Keratinocyte (primary cell): ENCODE data around the gene DDX28. TPM values are rescaled to one million over a fixed set of nuclear protein-coding genes. Genes with fewer than 3 reads are reported as not detected.

Source experiments
- DNase-seq: peaks from one replicate; pipeline ENCODE4 v3.0.0-alpha.2; 2011; ENCODE audit warnings: low read depth, missing footprints, low spot score
- FAIRE-seq: peaks from 2 replicates; lab custom pipeline; 2011; peaks lifted over from hg19 to GRCh38; lab: Jason Lieb, UNC
- H2AFZ ChIP-seq: 2 replicates; pipeline ENCODE4 v1.6.0; 2012; ENCODE audit warnings: low read length, control low read depth, inconsistent platforms; ENCODE audit not compliant: control insufficient read depth
- H3K27ac ChIP-seq: 2 replicates; pipeline ENCODE4 v1.5.1; 2011; ENCODE audit warnings: low read length; ENCODE audit not compliant: control insufficient read depth, insufficient read depth
- H3K27me3 ChIP-seq: 3 replicates; pipeline ENCODE4 v1.6.0; 2011; ENCODE audit warnings: low read length; ENCODE audit not compliant: control insufficient read depth, insufficient read depth; ENCODE audit errors: extremely low read depth
- H3K36me3 ChIP-seq, 2 experiments: 2 replicates in 1 of 2; 3 replicates in 1 of 2; pipeline ENCODE4 v1.5.1; 2011; ENCODE audit warnings: low read length in 2 of 2, mild to moderate bottlenecking in 1 of 2; ENCODE audit not compliant: control insufficient read depth in 2 of 2, insufficient read depth in 2 of 2; ENCODE audit errors: extremely low read depth in 1 of 2
- H3K4me1 ChIP-seq: 3 replicates; pipeline ENCODE4 v1.5.1; 2011; ENCODE audit warnings: low read length; ENCODE audit not compliant: control insufficient read depth, insufficient read depth; ENCODE audit errors: extremely low read depth
- H3K4me2 ChIP-seq: 3 replicates; pipeline ENCODE4 v1.6.0; 2011; ENCODE audit warnings: low read depth, low read length; ENCODE audit not compliant: control insufficient read depth, insufficient read depth; ENCODE audit errors: extremely low read depth
- H3K4me3 ChIP-seq, 3 experiments: fragments of 200-600 bp in 1 of 3; sonication (generic) in 1 of 3; 2 replicates in 2 of 3; 3 replicates in 1 of 3; pipeline ENCODE4 v1.5.1; 2011 to 2016; ENCODE audit warnings: low read length in 3 of 3, mild to moderate bottlenecking in 3 of 3, control low read depth in 2 of 3, inconsistent platforms in 1 of 3, low read depth in 1 of 3, mixed read lengths in 1 of 3, mixed run types in 1 of 3, moderate library complexity in 1 of 3; ENCODE audit not compliant: control insufficient read depth in 2 of 3, insufficient read depth in 2 of 3; ENCODE audit errors: extremely low read depth in 1 of 3
- H3K79me2 ChIP-seq: 2 replicates; pipeline ENCODE4 v1.6.0; 2012; ENCODE audit warnings: low read length; ENCODE audit not compliant: control insufficient read depth, insufficient read depth
- H3K9ac ChIP-seq: 3 replicates; pipeline ENCODE4 v1.6.0; 2011; ENCODE audit warnings: low read length; ENCODE audit not compliant: control insufficient read depth, insufficient read depth; ENCODE audit errors: extremely low read depth
- H3K9me1 ChIP-seq: 3 replicates; pipeline ENCODE4 v1.6.0; 2011; ENCODE audit warnings: low read length; ENCODE audit not compliant: control insufficient read depth, insufficient read depth; ENCODE audit errors: extremely low read depth
- H3K9me3 ChIP-seq: 2 replicates; pipeline ENCODE4 v1.5.1; 2012; ENCODE audit warnings: low read depth, low read length; ENCODE audit not compliant: control insufficient read depth
- H4K20me1 ChIP-seq: 3 replicates; pipeline ENCODE4 v1.6.0; 2011; ENCODE audit warnings: low read length; ENCODE audit not compliant: control insufficient read depth, insufficient read depth; ENCODE audit errors: extremely low read depth
- EZH2 ChIP-seq: IDR thresholded peaks from one replicate; pipeline ENCODE4 v1.6.1; 2012; ENCODE audit warnings: inconsistent platforms, mild to moderate bottlenecking, low read length, moderate library complexity
- dilution Hi-C: fragments of 300-500 bp; cut with MboI; formaldehyde crosslinking; loops from one replicate; pipeline ENCODE4 v1.7.0; 2020; ENCODE audit warnings: low sequenced_read_pairs; ENCODE audit not compliant: extremely low pct_ligation_motif_present
- polyA plus RNA-seq, 5 experiments: library from polyadenylated mRNA; depleted of rRNA in 3 of 5; stranded (reverse) in 3 of 5; stranded (forward) in 1 of 5; unstranded in 1 of 5; fragments of >200 nt; gene quantifications; 1 replicate in 1 of 5; 2 replicates in 3 of 5; 3 replicates in 1 of 5; pipeline versions ENCODE4 v1.2.1 to v1.2.3, GENCODE V29; 2011 to 2012; ENCODE audit warnings: missing spikeins in 2 of 5, low read depth in 1 of 5, low replicate concordance in 1 of 5
- TF ChIP-seq, protein P1 (sequence below), 3 experiments: IDR thresholded peaks in 1 of 3; conservative IDR thresholded peaks in 1 of 3; optimal IDR thresholded peaks in 1 of 3; 2 replicates in 2 of 3; 3 replicates in 1 of 3; pipeline versions ENCODE3 to v1.5.1; 2011; ENCODE audit warnings: low read length in 3 of 3, mild to moderate bottlenecking in 3 of 3, moderate library complexity in 2 of 3, control low read depth in 1 of 3, inconsistent platforms in 1 of 3; ENCODE audit not compliant: insufficient read depth in 2 of 3; ENCODE audit errors: extremely low read depth in 1 of 3

The DDX28 gene
- polyA plus RNA-seq, 1 donor (not counting 4 experiments of a cell fraction or from before 2014, with no cell fraction given) = 12.8 TPM

DNA sequence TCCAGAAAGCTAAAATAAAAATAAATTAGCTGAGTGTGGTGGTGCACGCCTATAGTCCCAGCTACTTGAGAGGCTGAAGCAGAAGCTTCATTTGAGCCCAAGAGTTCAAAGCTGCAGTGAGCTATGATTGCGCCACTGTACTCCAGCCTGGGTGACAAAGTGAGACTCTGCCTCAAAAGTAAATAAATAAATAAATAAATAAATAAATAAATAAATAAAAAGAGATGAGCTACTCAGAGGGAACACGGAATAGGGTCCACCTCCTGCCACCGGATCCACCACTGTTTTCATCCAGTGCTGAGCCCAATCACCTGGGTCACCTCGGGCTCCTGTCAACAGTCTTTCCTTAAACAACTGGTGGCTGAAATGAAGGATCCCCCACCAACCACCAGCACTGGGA, 36.1 kb downstream of the DDX28 start:
- H3K4me3 ChIP-seq = no peak overlapping the region
- no peaks in the 10 kb centered on the region for H3K36me3 ChIP-seq
- no peak for DNase-seq
- no peaks in the 10 kb centered on the region for H3K27me3 ChIP-seq
- H3K9ac ChIP-seq = no peak overlapping the region
- H2AFZ ChIP-seq = no peak overlapping the region
- TF ChIP-seq, protein P1, sequence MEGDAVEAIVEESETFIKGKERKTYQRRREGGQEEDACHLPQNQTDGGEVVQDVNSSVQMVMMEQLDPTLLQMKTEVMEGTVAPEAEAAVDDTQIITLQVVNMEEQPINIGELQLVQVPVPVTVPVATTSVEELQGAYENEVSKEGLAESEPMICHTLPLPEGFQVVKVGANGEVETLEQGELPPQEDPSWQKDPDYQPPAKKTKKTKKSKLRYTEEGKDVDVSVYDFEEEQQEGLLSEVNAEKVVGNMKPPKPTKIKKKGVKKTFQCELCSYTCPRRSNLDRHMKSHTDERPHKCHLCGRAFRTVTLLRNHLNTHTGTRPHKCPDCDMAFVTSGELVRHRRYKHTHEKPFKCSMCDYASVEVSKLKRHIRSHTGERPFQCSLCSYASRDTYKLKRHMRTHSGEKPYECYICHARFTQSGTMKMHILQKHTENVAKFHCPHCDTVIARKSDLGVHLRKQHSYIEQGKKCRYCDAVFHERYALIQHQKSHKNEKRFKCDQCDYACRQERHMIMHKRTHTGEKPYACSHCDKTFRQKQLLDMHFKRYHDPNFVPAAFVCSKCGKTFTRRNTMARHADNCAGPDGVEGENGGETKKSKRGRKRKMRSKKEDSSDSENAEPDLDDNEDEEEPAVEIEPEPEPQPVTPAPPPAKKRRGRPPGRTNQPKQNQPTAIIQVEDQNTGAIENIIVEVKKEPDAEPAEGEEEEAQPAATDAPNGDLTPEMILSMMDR (optimal IDR thresholded peaks at IDR 0.05 in 1 of 3, IDR thresholded peaks at IDR 0.05 in 1 of 3, conservative IDR thresholded peaks at IDR 0.05 in 1 of 3; ENCODE audit: extremely low read depth in 1 of 3, insufficient read depth in 2 of 3, low read length in 3 of 3) = no peak
- TF ChIP-seq EZH2 = no peak
- dilution Hi-C loops = no loop called here
- no peak for FAIRE-seq
- H4K20me1 ChIP-seq = no peaks in the 10 kb centered on the region
- no peaks in the 10 kb centered on the region for H3K9me1 ChIP-seq
- no peaks in the 10 kb centered on the region for H3K79me2 ChIP-seq
- H3K27ac ChIP-seq = no peak overlapping the region
- H3K9me3 ChIP-seq = no peaks in the 10 kb centered on the region
- no peak overlapping the region for H3K4me2 ChIP-seq
- peaks cover 24% of the 10 kb centered on the region for H3K4me1 ChIP-seq

DNA sequence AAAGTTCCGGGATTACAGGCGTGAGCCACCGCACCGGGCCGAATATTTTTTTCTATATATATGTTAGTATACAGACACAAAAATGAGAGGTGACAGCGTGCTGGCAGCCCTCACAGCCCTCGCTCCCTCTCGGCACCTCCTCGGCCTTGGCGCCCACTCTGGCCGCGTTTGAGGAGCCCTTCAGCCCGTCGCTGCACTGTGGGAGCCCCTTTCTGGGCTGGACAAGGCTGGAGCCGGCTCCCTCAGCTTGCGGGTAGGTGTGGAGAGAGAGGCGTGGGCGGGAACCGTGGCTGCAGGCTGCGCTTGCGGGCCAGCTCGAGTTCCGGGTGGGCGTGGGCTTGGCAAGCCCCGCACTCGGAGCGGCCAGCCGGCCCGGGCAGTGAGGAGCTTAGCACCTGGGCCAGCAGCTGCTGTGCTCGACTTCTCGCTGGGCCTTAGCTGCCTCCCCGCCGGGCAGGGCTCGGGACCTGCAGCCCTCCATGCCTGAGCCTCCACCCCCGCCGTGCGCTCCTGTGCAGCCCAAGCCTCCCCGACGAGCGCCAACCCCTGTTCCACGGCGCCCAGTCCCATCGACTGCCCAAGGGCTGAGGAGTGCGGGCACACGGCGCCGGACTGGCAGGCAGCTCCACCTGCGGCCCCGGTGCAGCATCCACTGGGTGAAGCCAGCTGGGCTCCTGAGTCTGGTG, 40.9 kb downstream of the DDX28 start:
- DNase-seq = no peak
- peaks cover 14% of the 10 kb centered on the region for H3K27me3 ChIP-seq
- no peaks in the 10 kb centered on the region for H3K36me3 ChIP-seq
- TF ChIP-seq EZH2 = no peak
- TF ChIP-seq, protein P1 (optimal IDR thresholded peaks at IDR 0.05 in 1 of 3, IDR thresholded peaks at IDR 0.05 in 1 of 3, conservative IDR thresholded peaks at IDR 0.05 in 1 of 3; ENCODE audit: extremely low read depth in 1 of 3, insufficient read depth in 2 of 3, low read length in 3 of 3) = no peak
- H3K79me2 ChIP-seq = no peaks in the 10 kb centered on the region
- H3K9ac ChIP-seq = no peak overlapping the region
- no peak overlapping the region for H3K27ac ChIP-seq
- dilution Hi-C loops = no loop called here
- H4K20me1 ChIP-seq = peaks cover 2% of the 10 kb centered on the region
- no peak for FAIRE-seq
- peaks cover 13% of the 10 kb centered on the region for H3K4me1 ChIP-seq
- no peaks in the 10 kb centered on the region for H3K9me3 ChIP-seq
- no peaks in the 10 kb centered on the region for H3K9me1 ChIP-seq
- H3K4me2 ChIP-seq = no peak overlapping the region
- H3K4me3 ChIP-seq = no peak overlapping the region
- no peak overlapping the region for H2AFZ ChIP-seq
